Loucy (cell line): Measurements from ENCODE around the gene MYL11.

Experiments
- CTCF ChIP-seq: fragments of 200-600 bp; sonication (generic); conservative IDR thresholded peaks from 2 replicates; pipeline ENCODE4 v1.5.1; 2014; ENCODE audit warnings: mild to moderate bottlenecking, antibody characterized with exemption, low read length
- EZH2phosphoT487 ChIP-seq: fragments of 200-600 bp; IDR thresholded peaks from 2 replicates; pipeline ENCODE4 v1.6.1; 2018; ENCODE audit warnings: antibody characterized with exemption, mild to moderate bottlenecking, moderate library complexity, borderline replicate concordance

- TF ChIP-seq EZH2phosphoT487, result no peak
- no peak for TF ChIP-seq CTCF
Observed at GRCh38 chr16:30368122-30368791, 6.3 kb upstream of the MYL11 start.
